Esophagus squamous epithelium (tissue), 4 donors: ENCODE data around the gene NR0B1.

Source experiments
- POLR2A ChIP-seq, 4 donors: fragments of 450-650 bp; IDR thresholded peaks; one replicate each; pipeline ENCODE4 v1.6.1; 2017; ENCODE audit warnings: antibody characterized with exemption in 4 of 4, mild to moderate bottlenecking in 4 of 4, moderate library complexity in 3 of 4
- TF ChIP-seq, protein P1 (sequence below), 6 experiments: fragments of 450-650 bp in 4 of 6; fragments of 200-600 bp in 2 of 6; sonication (generic) in 2 of 6; IDR thresholded peaks; one replicate each; pipeline ENCODE4 v1.5.1; 2016 to 2019; ENCODE audit warnings: antibody characterized with exemption in 6 of 6, mild to moderate bottlenecking in 4 of 6, moderate library complexity in 4 of 6

- TF ChIP-seq, protein P1, sequence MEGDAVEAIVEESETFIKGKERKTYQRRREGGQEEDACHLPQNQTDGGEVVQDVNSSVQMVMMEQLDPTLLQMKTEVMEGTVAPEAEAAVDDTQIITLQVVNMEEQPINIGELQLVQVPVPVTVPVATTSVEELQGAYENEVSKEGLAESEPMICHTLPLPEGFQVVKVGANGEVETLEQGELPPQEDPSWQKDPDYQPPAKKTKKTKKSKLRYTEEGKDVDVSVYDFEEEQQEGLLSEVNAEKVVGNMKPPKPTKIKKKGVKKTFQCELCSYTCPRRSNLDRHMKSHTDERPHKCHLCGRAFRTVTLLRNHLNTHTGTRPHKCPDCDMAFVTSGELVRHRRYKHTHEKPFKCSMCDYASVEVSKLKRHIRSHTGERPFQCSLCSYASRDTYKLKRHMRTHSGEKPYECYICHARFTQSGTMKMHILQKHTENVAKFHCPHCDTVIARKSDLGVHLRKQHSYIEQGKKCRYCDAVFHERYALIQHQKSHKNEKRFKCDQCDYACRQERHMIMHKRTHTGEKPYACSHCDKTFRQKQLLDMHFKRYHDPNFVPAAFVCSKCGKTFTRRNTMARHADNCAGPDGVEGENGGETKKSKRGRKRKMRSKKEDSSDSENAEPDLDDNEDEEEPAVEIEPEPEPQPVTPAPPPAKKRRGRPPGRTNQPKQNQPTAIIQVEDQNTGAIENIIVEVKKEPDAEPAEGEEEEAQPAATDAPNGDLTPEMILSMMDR (IDR thresholded peaks at IDR 0.05): no peak
- no peak for TF ChIP-seq POLR2A (IDR thresholded peaks at IDR 0.05)
Observed at GRCh38 chrX:30327762-30328161, 18.6 kb upstream of the NR0B1 start.
